Measurements from ENCODE around the gene STXBP5.

DNA sequence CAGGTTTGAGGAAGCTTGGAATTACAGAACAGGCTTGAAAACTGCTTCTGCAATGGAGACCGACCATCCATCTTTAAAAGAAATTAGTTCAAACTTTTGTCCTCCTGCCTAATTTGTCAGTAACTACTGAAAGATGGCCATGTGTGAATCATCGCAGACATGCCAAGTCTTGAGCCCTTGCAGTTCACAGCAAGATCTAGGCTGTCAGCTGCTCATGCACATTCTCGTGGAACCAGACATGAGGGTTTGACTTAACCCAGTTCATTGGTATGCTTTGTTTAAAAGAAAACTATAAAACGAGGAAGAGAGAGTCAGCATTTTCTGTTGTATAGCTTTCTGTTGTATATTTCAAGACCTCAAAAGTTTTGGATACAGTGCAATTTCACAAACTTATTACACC lies 230.3 kb downstream of the STXBP5 start:
- TF ChIP-seq, protein P1, sequence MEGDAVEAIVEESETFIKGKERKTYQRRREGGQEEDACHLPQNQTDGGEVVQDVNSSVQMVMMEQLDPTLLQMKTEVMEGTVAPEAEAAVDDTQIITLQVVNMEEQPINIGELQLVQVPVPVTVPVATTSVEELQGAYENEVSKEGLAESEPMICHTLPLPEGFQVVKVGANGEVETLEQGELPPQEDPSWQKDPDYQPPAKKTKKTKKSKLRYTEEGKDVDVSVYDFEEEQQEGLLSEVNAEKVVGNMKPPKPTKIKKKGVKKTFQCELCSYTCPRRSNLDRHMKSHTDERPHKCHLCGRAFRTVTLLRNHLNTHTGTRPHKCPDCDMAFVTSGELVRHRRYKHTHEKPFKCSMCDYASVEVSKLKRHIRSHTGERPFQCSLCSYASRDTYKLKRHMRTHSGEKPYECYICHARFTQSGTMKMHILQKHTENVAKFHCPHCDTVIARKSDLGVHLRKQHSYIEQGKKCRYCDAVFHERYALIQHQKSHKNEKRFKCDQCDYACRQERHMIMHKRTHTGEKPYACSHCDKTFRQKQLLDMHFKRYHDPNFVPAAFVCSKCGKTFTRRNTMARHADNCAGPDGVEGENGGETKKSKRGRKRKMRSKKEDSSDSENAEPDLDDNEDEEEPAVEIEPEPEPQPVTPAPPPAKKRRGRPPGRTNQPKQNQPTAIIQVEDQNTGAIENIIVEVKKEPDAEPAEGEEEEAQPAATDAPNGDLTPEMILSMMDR (IDR thresholded peaks at IDR 0.05; ENCODE audit: low read depth, low read length) = no peak
- TF ChIP-seq EZH2phosphoT487 (IDR thresholded peaks at IDR 0.05; ENCODE audit: low read depth) = no peak
